A549 (cell line): ENCODE results near the gene ENTPD3. TPM values are rescaled to one million over a fixed set of nuclear protein-coding genes. Genes with fewer than 3 reads are reported as not detected.
A peak's percentile ranks its signal among the peaks of the same experiment; 100 is the strongest.

Experiments used
- ATAC-seq, 2 experiments: fragments of 200-7000 bp in 1 of 2; fragments of >200 bp in 1 of 2; cut with Nextera tagmentation in 1 of 2; cut with Tn5 transposase in 1 of 2; 3 replicates each; pipeline versions ENCODE4 v1.8.0 to v1.9.1; 2018 to 2020; ENCODE audit warnings: mild to moderate bottlenecking in 1 of 2, moderate library complexity in 1 of 2
- CTCF ChIA-PET: fragments of 300-600 bp; sonication (Branson Sonifier 250); formaldehyde crosslinking; extraction: SDS; loops from one replicate; lab custom pipeline; 2021; ENCODE audit warnings: antibody characterized with exemption, inconsistent platforms; lab: Yijun Ruan, JAX
- POLR2A ChIA-PET: fragments of 350-600 bp; formaldehyde crosslinking; extraction: SDS; loops from one replicate; lab custom pipeline; 2021; ENCODE audit warnings: antibody characterized with exemption, inconsistent platforms; lab: Yijun Ruan, JAX
- DNase-seq, 2 experiments: peaks; one replicate each; pipeline versions ENCODE4 v3.0.0 to v3.0.0-alpha.2; 2011 to 2016; ENCODE audit warnings: low read depth in 1 of 2, low spot score in 1 of 2
- FAIRE-seq: peaks from 2 replicates; lab custom pipeline; 2011; peaks lifted over from hg19 to GRCh38; lab: Jason Lieb, UNC
- H3K27ac ChIP-seq, 2 experiments: fragments of >200 bp; sonication (Bioruptor Twin); formaldehyde crosslinking; 3 replicates each; pipeline ENCODE4 v1.5.1; 2016 to 2017
- H3K4me1 ChIP-seq: fragments of >200 bp; sonication (Bioruptor Twin); formaldehyde crosslinking; 3 replicates; pipeline ENCODE4 v1.6.1; 2016
- H3K4me2 ChIP-seq: fragments of >200 bp; sonication (Bioruptor Twin); formaldehyde crosslinking; 3 replicates; pipeline ENCODE4 v1.6.1; 2016
- H3K4me3 ChIP-seq: fragments of >200 bp; sonication (Bioruptor Twin); formaldehyde crosslinking; 3 replicates; pipeline ENCODE4 v1.5.1; 2016
- H3K9me3 ChIP-seq: fragments of >200 bp; sonication (Bioruptor Twin); formaldehyde crosslinking; 3 replicates; pipeline ENCODE4 v1.6.1; 2016
- CBX2 ChIP-seq: fragments of 200-600 bp; sonication (generic); IDR thresholded peaks from 2 replicates; pipeline ENCODE4 v1.6.1; 2016; ENCODE audit warnings: low read depth, mild to moderate bottlenecking, borderline replicate concordance
- CBX8 ChIP-seq: fragments of 200-600 bp; sonication (generic); IDR thresholded peaks from 2 replicates; pipeline ENCODE4 v1.6.1; 2016
- CHD4 ChIP-seq: fragments of 200-600 bp; sonication (generic); IDR thresholded peaks from 2 replicates; pipeline ENCODE4 v1.6.1; 2016; ENCODE audit warnings: antibody characterized with exemption, mild to moderate bottlenecking, borderline replicate concordance
- EHMT2 ChIP-seq: fragments of 200-600 bp; sonication (generic); IDR thresholded peaks from 2 replicates; pipeline ENCODE4 v1.6.1; 2016; ENCODE audit warnings: antibody characterized with exemption, low read depth, mild to moderate bottlenecking, moderate library complexity
- EP300 ChIP-seq, 2 experiments: fragments of >200 bp; sonication (Bioruptor Twin); formaldehyde crosslinking; IDR thresholded peaks; 2 replicates in 1 of 2; 3 replicates in 1 of 2; pipeline ENCODE4 v1.6.1; 2016 to 2017
- ESRRA ChIP-seq: fragments of 150-350 bp; IDR thresholded peaks from 2 replicates; pipeline ENCODE4 v1.6.1; 2014; ENCODE audit warnings: mild to moderate bottlenecking, low read length, borderline replicate concordance
- FOXS1 ChIP-seq: fragments of 250-450 bp; sonication (Bioruptor Pico); IDR thresholded peaks from 2 replicates; pipeline ENCODE4 v1.5.0; 2020; ENCODE audit warnings: mild to moderate bottlenecking, moderate library complexity
- JUN ChIP-seq, 2 experiments: fragments of >200 bp; sonication (Bioruptor Twin); formaldehyde crosslinking; IDR thresholded peaks; 2 replicates in 1 of 2; 3 replicates in 1 of 2; pipeline ENCODE4 v1.6.1; 2016 to 2017
- KDM5A ChIP-seq: fragments of 200-600 bp; sonication (generic); IDR thresholded peaks from 2 replicates; pipeline ENCODE4 v1.6.1; 2016; ENCODE audit warnings: antibody characterized with exemption, mild to moderate bottlenecking
- MAFK ChIP-seq: fragments of 450-650 bp; IDR thresholded peaks from 2 replicates; pipeline ENCODE4 v1.6.1; 2014; ENCODE audit not compliant: partially characterized antibody
- MYC ChIP-seq: IDR thresholded peaks from 2 replicates; pipeline ENCODE4 v1.6.1; 2012; ENCODE audit warnings: mild to moderate bottlenecking, inconsistent platforms, low read length, improper control_type of control experiment, borderline replicate concordance
- NPAS2 ChIP-seq: fragments of 250-450 bp; sonication (Bioruptor Pico); IDR thresholded peaks from 2 replicates; pipeline ENCODE4 v1.8.0; 2022; ENCODE audit warnings: mild to moderate bottlenecking, moderate library complexity, borderline replicate concordance
- PHF8 ChIP-seq: fragments of 200-600 bp; sonication (generic); IDR thresholded peaks from 2 replicates; pipeline ENCODE4 v1.6.1; 2016; ENCODE audit warnings: low read depth, mild to moderate bottlenecking, antibody characterized with exemption, moderate library complexity, borderline replicate concordance
- POLR2A ChIP-seq: IDR thresholded peaks from 2 replicates; pipeline ENCODE4 v1.6.1; 2012; ENCODE audit warnings: mild to moderate bottlenecking, low read length
- POLR2AphosphoS2 ChIP-seq: conservative IDR thresholded peaks from 2 replicates; pipeline ENCODE4 v1.6.1; 2012; ENCODE audit warnings: low read length, improper control_type of control experiment, inconsistent platforms
- RCOR1 ChIP-seq: fragments of 150-350 bp; IDR thresholded peaks from 2 replicates; pipeline ENCODE4 v1.6.1; 2014; ENCODE audit warnings: antibody characterized with exemption, low read length, low read depth
- SMC3 ChIP-seq: fragments of >200 bp; sonication (Bioruptor Twin); formaldehyde crosslinking; IDR thresholded peaks from 3 replicates; pipeline ENCODE4 v1.6.1; 2018; ENCODE audit warnings: inconsistent platforms
- TP53 ChIP-seq: fragments of 250-450 bp; sonication (Bioruptor Pico); IDR thresholded peaks from 2 replicates; pipeline ENCODE4 v1.5.0; 2021; ENCODE audit warnings: mild to moderate bottlenecking, moderate library complexity
- ZFP36 ChIP-seq: fragments of 450-650 bp; IDR thresholded peaks from 2 replicates; pipeline ENCODE4 v1.6.1; 2014; ENCODE audit warnings: borderline replicate concordance; ENCODE audit not compliant: partially characterized antibody
- WGBS: methylation state at CpG from one replicate; pipeline ENCODE4 v1.1.6; 2017; ENCODE audit errors: missing lambda C conversion rate; 5-methylcytosine and 5-hydroxymethylcytosine counted together
- polyA plus RNA-seq, 4 experiments: library from polyadenylated mRNA; depleted of rRNA in 3 of 4; stranded (reverse); fragments of >200 nt; fragmentation: RNase III in 1 of 4; extraction: RNeasy Plus Mini Kit Qiagen cat#74134 plus additional on column Dnase treatment in 1 of 4; gene quantifications; 2 replicates in 3 of 4; 3 replicates in 1 of 4; pipeline ENCODE4 v1.2.3, GENCODE V29; 2011 to 2017
- TF ChIP-seq, protein P1 (sequence below): fragments of >200 bp; sonication (Bioruptor Twin); formaldehyde crosslinking; IDR thresholded peaks from 3 replicates; pipeline ENCODE4 v1.6.1; 2016
- TF ChIP-seq, protein P2 (sequence below): IDR thresholded peaks from 2 replicates; pipeline ENCODE4 v1.6.1; 2012; ENCODE audit warnings: low read depth, borderline replicate concordance
- TF ChIP-seq, protein P3 (sequence below): IDR thresholded peaks from 2 replicates; pipeline ENCODE4 v1.6.1; 2012
- TF ChIP-seq, protein P4 (sequence below): fragments of 450-650 bp; IDR thresholded peaks from 2 replicates; pipeline ENCODE4 v1.6.1; 2014; ENCODE audit warnings: antibody characterized with exemption
- TF ChIP-seq, protein P5 (sequence below): fragments of >200 bp; sonication (Bioruptor Twin); formaldehyde crosslinking; IDR thresholded peaks from 2 replicates; pipeline ENCODE4 v1.6.1; 2016

The ENTPD3 gene
- polyA plus RNA-seq, 2 of the 4 experiments (the other 2 are of a cell fraction), result not detected

DNA sequence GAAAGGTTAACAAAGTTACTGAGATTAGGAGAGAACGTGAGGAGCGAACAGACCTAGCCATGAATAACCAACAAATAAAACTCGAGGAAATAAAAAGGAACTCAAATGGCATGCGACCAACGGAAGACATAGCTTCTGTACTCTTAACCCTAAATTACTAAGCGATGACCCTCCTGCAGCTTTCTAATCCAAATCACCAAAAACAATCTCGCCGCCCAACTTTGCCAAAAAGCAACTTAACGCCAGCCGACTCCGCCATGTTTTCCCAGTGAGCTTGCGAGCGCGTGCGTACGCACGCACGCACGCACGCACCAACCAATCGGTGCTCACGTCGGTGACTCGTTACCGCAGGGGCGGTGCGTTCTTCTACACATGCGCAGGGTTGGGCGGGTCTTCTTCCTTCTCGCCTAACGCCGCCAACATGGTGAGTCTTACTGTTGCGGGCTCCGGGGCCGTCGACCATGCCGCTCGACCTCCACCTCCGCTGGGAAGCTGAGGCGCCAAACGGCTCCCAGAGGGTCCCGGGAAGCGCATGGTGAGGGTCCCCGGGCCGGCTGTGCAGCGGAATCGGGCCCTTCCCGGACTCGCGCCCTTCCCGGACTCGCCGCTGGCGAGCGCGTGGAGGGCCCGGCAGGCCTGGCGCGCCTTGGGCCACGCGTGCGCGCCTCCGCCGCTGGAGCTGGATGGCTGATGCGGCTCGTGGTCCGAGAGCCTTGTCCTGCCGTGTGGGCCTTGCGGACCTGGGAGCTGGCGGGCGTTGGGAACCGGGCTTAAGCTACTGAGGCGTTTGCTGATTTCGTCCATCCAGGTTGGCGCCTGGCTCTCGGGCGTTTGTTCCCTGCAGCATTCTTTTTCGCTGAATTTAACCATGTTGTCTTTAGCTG, 70.2 kb downstream of the ENTPD3 start, which contains the start of gene RPL14:
RPL14 (plus strand) TSS at position 400 of the 884 bp plus-strand sequence; CDS start at position 533, 133 bp downstream.
- H3K9me3 ChIP-seq, result no peaks in the 10 kb centered on the region
- CTCF ChIA-PET, result no interaction called here
- FAIRE-seq, result no peak
- peak within 1 kb of the TSS; percentile 91 for H3K4me2 ChIP-seq
- WGBS, result under 1% methylated on average over 24 of the region's 79 CpGs
- DNase-seq, result peak; percentile 76 to 95
- peak within 1 kb of the TSS; percentile 93 to 99 for H3K27ac ChIP-seq
- ATAC-seq, result peak; percentile 80 to 87
- POLR2A ChIA-PET, result interaction anchor here (0.6 to 1.4 kb wide), 5 partner anchors 20 to 745 kb away, joined by 3 to 7 read pairs (median 5); partner anchors contain the start of genes ZNF619, ZNF620 and ZNF621
- H3K4me1 ChIP-seq, result peaks cover 31% of the 10 kb centered on the region
- H3K4me3 ChIP-seq, result peak within 1 kb of the TSS; percentile 93
- TF ChIP-seq KDM5A, result peak; percentile 76
- TF ChIP-seq JUN (IDR thresholded peaks at IDR 0.05), result peak; percentile 82 to 93
- no peak for TF ChIP-seq ESRRA
- TF ChIP-seq, protein P1, sequence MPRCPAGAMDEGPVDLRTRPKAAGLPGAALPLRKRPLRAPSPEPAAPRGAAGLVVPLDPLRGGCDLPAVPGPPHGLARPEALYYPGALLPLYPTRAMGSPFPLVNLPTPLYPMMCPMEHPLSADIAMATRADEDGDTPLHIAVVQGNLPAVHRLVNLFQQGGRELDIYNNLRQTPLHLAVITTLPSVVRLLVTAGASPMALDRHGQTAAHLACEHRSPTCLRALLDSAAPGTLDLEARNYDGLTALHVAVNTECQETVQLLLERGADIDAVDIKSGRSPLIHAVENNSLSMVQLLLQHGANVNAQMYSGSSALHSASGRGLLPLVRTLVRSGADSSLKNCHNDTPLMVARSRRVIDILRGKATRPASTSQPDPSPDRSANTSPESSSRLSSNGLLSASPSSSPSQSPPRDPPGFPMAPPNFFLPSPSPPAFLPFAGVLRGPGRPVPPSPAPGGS, result peak; percentile 89
- peak; percentile 90 for TF ChIP-seq POLR2A
- TF ChIP-seq, protein P2, sequence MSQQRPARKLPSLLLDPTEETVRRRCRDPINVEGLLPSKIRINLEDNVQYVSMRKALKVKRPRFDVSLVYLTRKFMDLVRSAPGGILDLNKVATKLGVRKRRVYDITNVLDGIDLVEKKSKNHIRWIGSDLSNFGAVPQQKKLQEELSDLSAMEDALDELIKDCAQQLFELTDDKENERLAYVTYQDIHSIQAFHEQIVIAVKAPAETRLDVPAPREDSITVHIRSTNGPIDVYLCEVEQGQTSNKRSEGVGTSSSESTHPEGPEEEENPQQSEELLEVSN, result peak; percentile 49; the same call in 1 of the 2 replicates
- no peak for TF ChIP-seq POLR2AphosphoS2
- TF ChIP-seq PHF8, result peak; percentile 46
- TF ChIP-seq, protein P3, sequence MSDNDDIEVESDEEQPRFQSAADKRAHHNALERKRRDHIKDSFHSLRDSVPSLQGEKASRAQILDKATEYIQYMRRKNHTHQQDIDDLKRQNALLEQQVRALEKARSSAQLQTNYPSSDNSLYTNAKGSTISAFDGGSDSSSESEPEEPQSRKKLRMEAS, result peak; percentile 94
- TF ChIP-seq RCOR1, result no peak
- TF ChIP-seq MYC, result peak; percentile 95

DNA sequence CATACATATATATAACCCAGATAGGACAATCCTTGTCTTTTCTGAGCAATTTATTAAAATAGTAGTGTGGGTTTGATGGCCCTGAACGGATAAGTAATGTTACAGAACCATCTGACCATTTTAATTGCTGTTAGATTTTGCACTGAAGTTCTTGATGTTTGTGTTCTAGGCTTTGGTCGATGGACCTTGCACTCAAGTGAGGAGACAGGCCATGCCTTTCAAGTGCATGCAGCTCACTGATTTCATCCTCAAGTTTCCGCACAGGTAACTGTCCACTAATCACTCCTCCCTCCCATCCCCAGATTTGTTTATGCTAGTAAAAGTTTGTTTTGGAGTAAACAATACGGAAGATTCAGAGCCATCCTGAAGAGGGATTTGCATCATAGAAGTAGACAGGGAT, 71.5 kb downstream of the ENTPD3 start:
- peak overlapping the region; percentile 91 for H3K4me2 ChIP-seq
- ATAC-seq (no peak), FAIRE-seq (no peak), DNase-seq (no peak)
- peak overlapping the region; percentile 93 for H3K4me3 ChIP-seq
- 45% methylated on average over 4 of the region's 4 CpGs for WGBS
- H3K27ac ChIP-seq, result peak overlapping the region; percentile 93 to 99; a peak in 4 of 6 replicates
- TF ChIP-seq KDM5A (no peak), ZFP36 (no peak), NPAS2 (CRISPR knock-in tag) (no peak), EP300 (IDR thresholded peaks at IDR 0.05) (no peak), TP53 (CRISPR knock-in tag) (no peak), SMC3 (no peak), CBX2 (no peak), PHF8 (no peak), JUN (IDR thresholded peaks at IDR 0.05) (no peak), FOXS1 (CRISPR knock-in tag) (no peak), EHMT2 (no peak), CBX8 (no peak), POLR2A (no peak), CHD4 (no peak), MAFK (no peak)
- TF ChIP-seq, protein P4, sequence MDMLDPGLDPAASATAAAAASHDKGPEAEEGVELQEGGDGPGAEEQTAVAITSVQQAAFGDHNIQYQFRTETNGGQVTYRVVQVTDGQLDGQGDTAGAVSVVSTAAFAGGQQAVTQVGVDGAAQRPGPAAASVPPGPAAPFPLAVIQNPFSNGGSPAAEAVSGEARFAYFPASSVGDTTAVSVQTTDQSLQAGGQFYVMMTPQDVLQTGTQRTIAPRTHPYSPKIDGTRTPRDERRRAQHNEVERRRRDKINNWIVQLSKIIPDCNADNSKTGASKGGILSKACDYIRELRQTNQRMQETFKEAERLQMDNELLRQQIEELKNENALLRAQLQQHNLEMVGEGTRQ, result no peak
- TF ChIP-seq, protein P1, result no peak
- TF ChIP-seq, protein P5, sequence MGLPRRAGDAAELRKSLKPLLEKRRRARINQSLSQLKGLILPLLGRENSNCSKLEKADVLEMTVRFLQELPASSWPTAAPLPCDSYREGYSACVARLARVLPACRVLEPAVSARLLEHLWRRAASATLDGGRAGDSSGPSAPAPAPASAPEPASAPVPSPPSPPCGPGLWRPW, result no peak
- H3K9me3 ChIP-seq, result no peaks in the 10 kb centered on the region
- ChIA-PET POLR2A (no interaction called here), CTCF (no interaction called here)
- H3K4me1 ChIP-seq, result peaks cover 29% of the 10 kb centered on the region
